Fibroblast of lung (primary cell): Measurements from ENCODE around the gene IL3RA. TPM values are rescaled to one million over a fixed set of nuclear protein-coding genes. Genes with fewer than 3 reads are reported as not detected.
"Not testable (repeated sequence)": the region's sequence is repeated elsewhere in the genome, so short reads cannot be mapped to it uniquely, and the experiment has no call there.

Experiments used
- DNase-seq, 2 donors: peaks; one replicate each; pipeline versions ENCODE4 v3.0.0 to v3.0.0-alpha.2; 2010; ENCODE audit warnings: low read depth in 2 of 2
- H2AFZ ChIP-seq: 2 replicates; pipeline ENCODE4 v1.5.1; 2012; ENCODE audit warnings: low read length, control low read depth, inconsistent platforms
- H3K27ac ChIP-seq: 2 replicates; pipeline ENCODE4 v1.5.1; 2011; ENCODE audit warnings: low read length, control low read depth; ENCODE audit not compliant: insufficient read depth
- H3K27me3 ChIP-seq: 2 replicates; pipeline ENCODE4 v1.5.1; 2011; ENCODE audit warnings: mild to moderate bottlenecking, low read length; ENCODE audit not compliant: control insufficient read depth, insufficient read depth
- H3K36me3 ChIP-seq: 2 replicates; pipeline ENCODE4 v1.5.1; 2011; ENCODE audit warnings: low read length; ENCODE audit not compliant: control insufficient read depth, insufficient read depth
- H3K4me1 ChIP-seq: 2 replicates; pipeline ENCODE4 v1.5.1; 2011; ENCODE audit warnings: low read length; ENCODE audit not compliant: control insufficient read depth, insufficient read depth; ENCODE audit errors: extremely low read depth
- H3K4me2 ChIP-seq: 2 replicates; pipeline ENCODE4 v1.5.1; 2011; ENCODE audit warnings: low read length, control low read depth; ENCODE audit not compliant: insufficient read depth; ENCODE audit errors: extremely low read depth
- H3K4me3 ChIP-seq, 4 experiments: fragments of 200-600 bp in 1 of 4; sonication (generic) in 1 of 4; replicated peaks in 1 of 4; 2 replicates each; pipeline ENCODE4 v1.5.1; 2011 to 2016; ENCODE audit warnings: low read length in 4 of 4, low read depth in 3 of 4, mild to moderate bottlenecking in 3 of 4, control low read depth in 2 of 4, inconsistent platforms in 1 of 4, mixed read lengths in 1 of 4; ENCODE audit not compliant: insufficient read depth in 1 of 4; ENCODE audit errors: control extremely low read depth in 1 of 4
- H3K79me2 ChIP-seq: 2 replicates; pipeline ENCODE4 v1.5.1; 2012; ENCODE audit warnings: mild to moderate bottlenecking, low read length, inconsistent platforms; ENCODE audit not compliant: control insufficient read depth, insufficient read depth
- H3K9ac ChIP-seq: 2 replicates; pipeline ENCODE4 v1.5.1; 2011; ENCODE audit warnings: mild to moderate bottlenecking, low read length, control low read depth; ENCODE audit not compliant: insufficient read depth
- H3K9me3 ChIP-seq: 2 replicates; pipeline ENCODE4 v1.5.1; 2012; ENCODE audit warnings: low read depth, low read length; ENCODE audit not compliant: control insufficient read depth, insufficient read depth
- H4K20me1 ChIP-seq: 2 replicates; pipeline ENCODE4 v1.5.1; 2011; ENCODE audit warnings: low read length; ENCODE audit not compliant: control insufficient read depth, insufficient read depth; ENCODE audit errors: extremely low read depth
- CTCF ChIP-seq, 2 donors: IDR thresholded peaks in 1 of 2; conservative IDR thresholded peaks in 1 of 2; 1 replicate in 1 of 2; 2 replicates in 1 of 2; pipeline ENCODE4 v1.5.1; 2011 to 2012; ENCODE audit warnings: low read length in 2 of 2, control low read depth in 1 of 2, inconsistent platforms in 1 of 2, low read depth in 1 of 2, mild to moderate bottlenecking in 1 of 2
- EZH2 ChIP-seq: IDR thresholded peaks from 2 replicates; pipeline ENCODE4 v1.5.1; 2012; ENCODE audit warnings: low read length, control low read depth, mild to moderate bottlenecking; ENCODE audit errors: missing control alignments
- polyA plus RNA-seq, 2 donors: library from polyadenylated mRNA; depleted of rRNA in 1 of 2; stranded (reverse) in 1 of 2; unstranded in 1 of 2; fragments of >200 nt; gene quantifications; 2 replicates each; pipeline ENCODE4 v1.2.1, GENCODE V29; 2011 to 2012; ENCODE audit warnings: missing spikeins in 1 of 2
- total RNA-seq: library from RNA; depleted of rRNA; stranded (reverse); fragments of >200 nt; gene quantifications from 2 replicates; pipeline ENCODE4 v1.2.1, GENCODE V29; 2014

IL3RA gene
- total and polyA plus RNA-seq, 2 donors (not counting 1 experiment from before 2014, with no cell fraction given): under 0.01 to 0.03 TPM

GRCh38 chrX:1327651-1328304 is 8.8 kb upstream of the IL3RA start:
- H3K9me3 ChIP-seq: no peaks in the 10 kb centered on the region
- TF ChIP-seq EZH2 (no peak), CTCF (conservative IDR thresholded peaks at IDR 0.05 in 1 of 2, IDR thresholded peaks at IDR 0.05 in 1 of 2; ENCODE audit: low read depth in 1 of 2, low read length in 2 of 2) (no peak)

GRCh38 chrX:1330605-1331004 is 6.0 kb upstream of the IL3RA start:
- no peak overlapping the region for H3K4me3 ChIP-seq
- H4K20me1 ChIP-seq: no peaks in the 10 kb centered on the region
- no peak overlapping the region for H3K4me2 ChIP-seq
- no peaks in the 10 kb centered on the region for H3K9me3 ChIP-seq
- no peak overlapping the region for H3K27ac ChIP-seq
- no peaks in the 10 kb centered on the region for H3K4me1 ChIP-seq
- H3K36me3 ChIP-seq: no peaks in the 10 kb centered on the region
- H2AFZ ChIP-seq: no peak overlapping the region
- no peaks in the 10 kb centered on the region for H3K27me3 ChIP-seq
- TF ChIP-seq EZH2 (no peak), CTCF (conservative IDR thresholded peaks at IDR 0.05 in 1 of 2, IDR thresholded peaks at IDR 0.05 in 1 of 2; ENCODE audit: low read depth in 1 of 2, low read length in 2 of 2) (no peak)
- no peaks in the 10 kb centered on the region for H3K79me2 ChIP-seq
- no peak overlapping the region for H3K9ac ChIP-seq
- DNase-seq: no peak

More at GRCh38 chrX:1327651-1328304, 8.8 kb upstream of the IL3RA start:
- Histone ChIP-seq H3K4me3 (no peak overlapping the region), H4K20me1 (no peaks in the 10 kb centered on the region), H3K4me1 (no peaks in the 10 kb centered on the region), H3K79me2 (no peaks in the 10 kb centered on the region), H3K36me3 (no peaks in the 10 kb centered on the region), H3K9ac (no peak overlapping the region), H3K27me3 (no peaks in the 10 kb centered on the region), H2AFZ (no peak overlapping the region), H3K27ac (no peak overlapping the region), H3K4me2 (no peak overlapping the region)
- no peak for DNase-seq

GRCh38 chrX:1332433-1332832 is 4.2 kb upstream of the IL3RA start:
- H3K27me3 ChIP-seq, DNase-seq, H2AFZ ChIP-seq, H3K4me2 ChIP-seq, H3K36me3 ChIP-seq, H3K9ac ChIP-seq, H3K27ac ChIP-seq, H3K4me1 ChIP-seq, H3K9me3 ChIP-seq, H3K79me2 ChIP-seq, H4K20me1 ChIP-seq, H3K4me3 ChIP-seq: not testable (repeated sequence)
